ENCODE results near the gene FAH.

GRCh38 chr15:80168421-80168820 lies 15.6 kb downstream of the FAH start:
- no peak for TF ChIP-seq CTCF (IDR thresholded peaks at IDR 0.05; ENCODE audit: insufficient read depth, low read depth, low read length)
- no peak for TF ChIP-seq EZH2 (IDR thresholded peaks at IDR 0.05; ENCODE audit: insufficient read depth, low read length)

Measured in astrocyte (in vitro differentiated cells and primary cell).